GM12891 (cell line): Measurements from ENCODE around the gene ACSS1.

Experiments
- POLR2A ChIP-seq: IDR thresholded peaks from 2 replicates; pipeline ENCODE4 v1.6.1; 2011; ENCODE audit warnings: low read depth, low read length, control low read depth
- POLR2AphosphoS5 ChIP-seq: IDR thresholded peaks from 2 replicates; pipeline ENCODE4 v1.6.1; 2011; ENCODE audit warnings: low read depth, low read length, control low read depth

GRCh38 chr20:24984961-24985640 is 72.8 kb downstream of the ACSS1 start:
- TF ChIP-seq POLR2A (no peak), POLR2AphosphoS5 (no peak)
